Neural cell (in vitro differentiated cells): ENCODE data around the gene GABRR1. TPM values are rescaled to one million over a fixed set of nuclear protein-coding genes. Genes with fewer than 3 reads are reported as not detected.
"Not testable (repeated sequence)": the region's sequence is repeated elsewhere in the genome, so short reads cannot be mapped to it uniquely, and the experiment has no call there.

Experiments
- H2AFZ ChIP-seq: fragments of 200-600, 300-800 bp; sonication (generic), shearing (Covaris generic); 2 replicates; pipeline ENCODE4 v1.6.0; 2014; ENCODE audit warnings: low read depth, mild to moderate bottlenecking, antibody characterized with exemption, low read length, moderate library complexity
- H3F3A ChIP-seq: fragments of 200-600 bp; shearing (Covaris generic); 2 replicates; pipeline ENCODE4 v1.6.1; 2016; ENCODE audit warnings: mild to moderate bottlenecking, moderate library complexity, mixed read lengths, antibody characterized with exemption, low read length; ENCODE audit not compliant: insufficient read depth, poor library complexity, severe bottlenecking
- H3K27ac ChIP-seq: fragments of 200-600, 300-800 bp; sonication (generic), shearing (Covaris generic); 2 replicates; pipeline ENCODE4 v1.5.1; 2014; ENCODE audit warnings: mild to moderate bottlenecking, low read length, moderate library complexity
- H3K27me3 ChIP-seq: fragments of 300-800, 200-600 bp; sonication (generic), shearing (Covaris generic); 2 replicates; pipeline ENCODE4 v1.6.0; 2014; ENCODE audit warnings: mild to moderate bottlenecking, low read depth, low read length, moderate library complexity; ENCODE audit not compliant: insufficient read depth
- H3K36me3 ChIP-seq: fragments of 300-800, 200-600 bp; sonication (generic), shearing (Covaris generic); 2 replicates; pipeline ENCODE4 v1.5.1; 2014; ENCODE audit warnings: mild to moderate bottlenecking, antibody characterized with exemption, low read length, moderate library complexity; ENCODE audit not compliant: insufficient read depth
- H3K4me2 ChIP-seq: fragments of 300-800, 200-600 bp; sonication (generic), shearing (Covaris generic); 2 replicates; pipeline ENCODE4 v1.6.0; 2014; ENCODE audit warnings: mild to moderate bottlenecking, low read length
- H3K4me3 ChIP-seq: fragments of 300-800, 200-600 bp; sonication (generic), shearing (Covaris generic); 2 replicates; pipeline ENCODE4 v1.5.1; 2014; ENCODE audit warnings: mild to moderate bottlenecking, low read length, moderate library complexity
- H3K79me2 ChIP-seq: fragments of 200-600 bp; shearing (Covaris generic); replicated peaks from 2 replicates; pipeline ENCODE4 v1.6.0; 2014; ENCODE audit warnings: mild to moderate bottlenecking, low read length, moderate library complexity; ENCODE audit not compliant: insufficient read depth
- H3K9ac ChIP-seq: fragments of 300-800, 200-600 bp; sonication (generic), shearing (Covaris generic); 2 replicates; pipeline ENCODE4 v1.6.1; 2016; ENCODE audit warnings: mild to moderate bottlenecking, low read length, mixed read lengths
- H3K9me2 ChIP-seq: fragments of 200-600 bp; shearing (Covaris generic); 2 replicates; pipeline ENCODE4 v1.6.1; 2016; ENCODE audit warnings: mild to moderate bottlenecking, low read length, mixed read lengths; ENCODE audit not compliant: insufficient read depth
- H3K9me3 ChIP-seq: fragments of 200-600, 300-800 bp; sonication (generic), shearing (Covaris generic); 2 replicates; pipeline ENCODE4 v1.6.1; 2016; ENCODE audit warnings: mild to moderate bottlenecking, mixed run types, low read length, moderate library complexity, mixed read lengths
- H4K20me1 ChIP-seq: fragments of 200-600 bp; shearing (Covaris generic); 2 replicates; pipeline ENCODE4 v1.6.1; 2016; ENCODE audit warnings: mild to moderate bottlenecking, mixed run types; ENCODE audit not compliant: insufficient read depth
- CTCF ChIP-seq: fragments of 450-650 bp; IDR thresholded peaks from 2 replicates; pipeline ENCODE4 v1.5.1; 2014; ENCODE audit warnings: antibody characterized with exemption, mild to moderate bottlenecking, moderate library complexity; ENCODE audit not compliant: poor library complexity, severe bottlenecking
- EP300 ChIP-seq: fragments of 450-650 bp; conservative IDR thresholded peaks from 2 replicates; pipeline ENCODE4 v1.6.1; 2014; ENCODE audit warnings: antibody characterized with exemption, mild to moderate bottlenecking, moderate library complexity; ENCODE audit not compliant: poor library complexity, severe bottlenecking
- EZH2 ChIP-seq: fragments of 200-600, 300-800 bp; shearing (Covaris generic), sonication (generic); IDR thresholded peaks from 2 replicates; pipeline ENCODE4 v1.6.1; 2014; ENCODE audit warnings: antibody characterized with exemption, low read length, borderline replicate concordance, mild to moderate bottlenecking; ENCODE audit not compliant: insufficient read depth, poor library complexity, severe bottlenecking
- MXI1 ChIP-seq: fragments of 450-650 bp; conservative IDR thresholded peaks from 2 replicates; pipeline ENCODE4 v1.6.1; 2014; ENCODE audit warnings: antibody characterized with exemption, mild to moderate bottlenecking; ENCODE audit not compliant: poor library complexity, severe bottlenecking
- POLR2AphosphoS5 ChIP-seq: IDR thresholded peaks from 2 replicates; pipeline ENCODE4 v1.6.1; 2012
- RAD21 ChIP-seq: fragments of 450-650 bp; conservative IDR thresholded peaks from 2 replicates; pipeline ENCODE4 v1.6.1; 2014; ENCODE audit warnings: antibody characterized with exemption, mild to moderate bottlenecking, moderate library complexity
- SMC3 ChIP-seq: fragments of 450-650 bp; conservative IDR thresholded peaks from 2 replicates; pipeline ENCODE4 v1.6.1; 2014; ENCODE audit warnings: antibody characterized with exemption, mild to moderate bottlenecking, moderate library complexity; ENCODE audit not compliant: poor library complexity
- TAF1 ChIP-seq: IDR thresholded peaks from 2 replicates; pipeline ENCODE4 v1.6.1; 2012; ENCODE audit warnings: low read depth
- polyA plus RNA-seq: library from polyadenylated mRNA; depleted of rRNA; stranded (reverse); fragments of >200 nt; gene quantifications from 2 replicates; pipeline ENCODE4 v1.2.3, GENCODE V29; 2014
- TF ChIP-seq, protein P1 (sequence below): IDR thresholded peaks from 2 replicates; pipeline ENCODE4 v1.6.1; 2012; ENCODE audit warnings: borderline replicate concordance

GABRR1 gene
- polyA plus RNA-seq, 1 donor from 2014 or later, result not detected

- no peaks in the 10 kb centered on the region for H4K20me1 ChIP-seq
- H3K27ac ChIP-seq, result no peak overlapping the region
- H3K36me3 ChIP-seq, result no peaks in the 10 kb centered on the region
- H3K27me3 ChIP-seq, result no peaks in the 10 kb centered on the region
- H3K4me3 ChIP-seq, result no peak overlapping the region
- no peak overlapping the region for H3K4me2 ChIP-seq
- H3K9me3 ChIP-seq, result no peaks in the 10 kb centered on the region
- no peak overlapping the region for H2AFZ ChIP-seq
- no peaks in the 10 kb centered on the region for H3K79me2 ChIP-seq
- no peak overlapping the region for H3K9ac ChIP-seq
- H3K9me2 ChIP-seq, result no peaks in the 10 kb centered on the region
- TF ChIP-seq EP300 (no peak), EZH2 (no peak), SMC3 (no peak), MXI1 (no peak), TAF1 (no peak), RAD21 (no peak), POLR2AphosphoS5 (no peak), CTCF (no peak)
- TF ChIP-seq, protein P1, sequence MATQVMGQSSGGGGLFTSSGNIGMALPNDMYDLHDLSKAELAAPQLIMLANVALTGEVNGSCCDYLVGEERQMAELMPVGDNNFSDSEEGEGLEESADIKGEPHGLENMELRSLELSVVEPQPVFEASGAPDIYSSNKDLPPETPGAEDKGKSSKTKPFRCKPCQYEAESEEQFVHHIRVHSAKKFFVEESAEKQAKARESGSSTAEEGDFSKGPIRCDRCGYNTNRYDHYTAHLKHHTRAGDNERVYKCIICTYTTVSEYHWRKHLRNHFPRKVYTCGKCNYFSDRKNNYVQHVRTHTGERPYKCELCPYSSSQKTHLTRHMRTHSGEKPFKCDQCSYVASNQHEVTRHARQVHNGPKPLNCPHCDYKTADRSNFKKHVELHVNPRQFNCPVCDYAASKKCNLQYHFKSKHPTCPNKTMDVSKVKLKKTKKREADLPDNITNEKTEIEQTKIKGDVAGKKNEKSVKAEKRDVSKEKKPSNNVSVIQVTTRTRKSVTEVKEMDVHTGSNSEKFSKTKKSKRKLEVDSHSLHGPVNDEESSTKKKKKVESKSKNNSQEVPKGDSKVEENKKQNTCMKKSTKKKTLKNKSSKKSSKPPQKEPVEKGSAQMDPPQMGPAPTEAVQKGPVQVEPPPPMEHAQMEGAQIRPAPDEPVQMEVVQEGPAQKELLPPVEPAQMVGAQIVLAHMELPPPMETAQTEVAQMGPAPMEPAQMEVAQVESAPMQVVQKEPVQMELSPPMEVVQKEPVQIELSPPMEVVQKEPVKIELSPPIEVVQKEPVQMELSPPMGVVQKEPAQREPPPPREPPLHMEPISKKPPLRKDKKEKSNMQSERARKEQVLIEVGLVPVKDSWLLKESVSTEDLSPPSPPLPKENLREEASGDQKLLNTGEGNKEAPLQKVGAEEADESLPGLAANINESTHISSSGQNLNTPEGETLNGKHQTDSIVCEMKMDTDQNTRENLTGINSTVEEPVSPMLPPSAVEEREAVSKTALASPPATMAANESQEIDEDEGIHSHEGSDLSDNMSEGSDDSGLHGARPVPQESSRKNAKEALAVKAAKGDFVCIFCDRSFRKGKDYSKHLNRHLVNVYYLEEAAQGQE, result no peak
- no peaks in the 10 kb centered on the region for H3F3A ChIP-seq
These were observed 85.6 kb downstream of the GABRR1 start for GRCh38 chr6:89131599-89131998.

DNA sequence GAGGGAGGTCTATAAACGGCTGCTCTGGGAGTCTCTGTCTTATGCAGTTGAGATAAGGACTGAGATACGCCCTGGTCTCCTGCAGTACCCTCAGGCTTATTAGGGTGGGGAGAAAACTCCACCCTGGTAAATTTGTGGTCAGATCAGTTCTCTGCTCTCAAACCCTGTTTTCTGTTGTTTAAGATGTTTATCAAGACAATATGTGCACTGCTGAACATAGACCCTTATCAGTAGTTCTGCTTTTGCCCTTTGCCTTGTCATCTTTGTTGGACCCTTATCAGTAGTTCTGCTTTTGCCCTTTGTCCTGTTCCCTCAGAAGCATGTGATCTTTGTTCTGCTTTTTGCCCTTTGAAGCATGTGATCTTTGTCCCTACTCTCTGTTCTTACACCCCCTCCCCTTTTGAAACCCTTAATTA, 88.9 kb downstream of the GABRR1 start:
- not testable (repeated sequence) for H3K27ac ChIP-seq, H3K9me3 ChIP-seq

More for the DNA sequence above, 88.9 kb downstream of the GABRR1 start:
- not testable (repeated sequence) for H3K36me3 ChIP-seq, H3K9me2 ChIP-seq, H2AFZ ChIP-seq, H3K27me3 ChIP-seq, H3F3A ChIP-seq, H3K9ac ChIP-seq, H3K79me2 ChIP-seq, H3K4me2 ChIP-seq, H3K4me3 ChIP-seq, H4K20me1 ChIP-seq

Other genes with a start within 250 kb of the GABRR1 start
- gene PNRC1, start 136.6 kb downstream of the GABRR1 start, polyA plus RNA-seq, result 17.9 and 22.2 TPM in 2 replicates
- gene SRSF12, start 99.3 kb downstream of the GABRR1 start, polyA plus RNA-seq, result 42.1 and 44.0 TPM in 2 replicates
- gene PM20D2, start 71.3 kb downstream of the GABRR1 start, polyA plus RNA-seq, result 27.6 and 28.2 TPM in 2 replicates
- 0.16 and 0.31 TPM in 2 replicates for gene GABRR2, start 97.9 kb upstream of the GABRR1 start, polyA plus RNA-seq
- gene UBE2J1, start 135.4 kb upstream of the GABRR1 start, polyA plus RNA-seq, result 44.9 and 47.2 TPM in 2 replicates
- 32.2 and 34.1 TPM in 2 replicates for gene RRAGD, start 194.9 kb upstream of the GABRR1 start, polyA plus RNA-seq
- gene ANKRD6, start 215.8 kb upstream of the GABRR1 start, polyA plus RNA-seq, result 43.5 and 57.1 TPM in 2 replicates